ENCODE data around the gene MCTP1.

Gene MCTP1

DNA sequence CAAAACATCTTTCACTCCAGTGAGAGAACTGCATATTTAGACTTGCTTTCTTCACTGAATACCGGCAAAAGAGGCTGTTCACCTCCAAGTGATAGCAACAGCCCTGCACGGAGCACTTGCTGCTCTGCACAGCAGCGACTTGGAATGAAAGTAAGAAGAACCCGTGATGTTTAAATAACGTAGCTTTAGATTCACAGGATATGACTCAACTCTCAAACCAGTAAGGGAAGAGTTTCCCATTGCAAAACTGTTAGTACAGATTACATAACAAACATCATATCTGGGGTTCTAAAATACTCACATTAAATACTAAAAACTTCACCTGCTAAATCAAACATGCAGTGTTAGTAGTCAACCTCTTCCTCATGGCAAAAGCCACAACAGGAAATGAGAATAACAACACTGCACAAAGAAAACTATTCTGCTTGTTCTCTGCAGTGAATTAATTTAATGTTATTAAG, 203.4 kb downstream of the MCTP1 start:
- H3K9me3 ChIP-seq (ENCODE audit: control insufficient read depth, insufficient read depth, low read length) = no peaks in the 10 kb centered on the region
- no peaks in the 10 kb centered on the region; the same call in 1 of the 2 replicates for H3K4me1 ChIP-seq (ENCODE audit: control insufficient read depth, insufficient read depth, low read length)
- no peak overlapping the region for H3K27ac ChIP-seq (ENCODE audit: low read length)
- H3K4me3 ChIP-seq (ENCODE audit: low read length) = no peak overlapping the region
- WGBS (ENCODE audit: insufficient coverage, insufficient read length) = no CpG with 5 or more reads among the region's 5 CpGs
- H3K27me3 ChIP-seq (ENCODE audit: control insufficient read depth, insufficient read depth, low read length) = no peaks in the 10 kb centered on the region
- H3K36me3 ChIP-seq (ENCODE audit: control insufficient read depth, insufficient read depth, low read length) = no peaks in the 10 kb centered on the region
- no peak for DNase-seq (ENCODE audit: low read depth, low spot score)

DNA sequence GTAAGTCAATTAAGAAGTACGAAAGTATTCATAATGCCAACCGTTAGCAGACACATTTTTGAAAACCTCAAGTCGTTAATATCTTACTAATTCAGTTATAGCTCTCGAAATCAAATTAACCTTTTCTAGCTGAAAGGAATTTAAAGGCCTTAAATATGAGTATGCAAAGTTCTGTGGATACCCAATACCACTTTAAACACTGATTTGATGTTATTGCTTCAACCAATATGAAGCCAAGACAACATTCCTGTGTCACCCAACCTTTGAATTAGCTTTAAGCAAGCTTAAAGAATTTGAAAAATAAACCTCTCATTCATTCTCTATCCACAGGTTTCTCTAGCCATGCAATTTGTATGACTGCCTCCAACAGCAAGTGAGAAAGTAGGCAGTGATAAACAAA, 204.5 kb downstream of the MCTP1 start:
- no peaks in the 10 kb centered on the region for H3K9me3 ChIP-seq (ENCODE audit: control insufficient read depth, insufficient read depth, low read length)
- H3K36me3 ChIP-seq (ENCODE audit: control insufficient read depth, insufficient read depth, low read length) = no peaks in the 10 kb centered on the region
- no peak overlapping the region for H3K4me3 ChIP-seq (ENCODE audit: low read length)
- no peaks in the 10 kb centered on the region; the same call in 1 of the 2 replicates for H3K4me1 ChIP-seq (ENCODE audit: control insufficient read depth, insufficient read depth, low read length)
- no peak for DNase-seq (ENCODE audit: low read depth, low spot score)
- H3K27ac ChIP-seq (ENCODE audit: low read length) = no peak overlapping the region
- no CpG with 5 or more reads among the region's 4 CpGs for WGBS (ENCODE audit: insufficient coverage, insufficient read length)
- H3K27me3 ChIP-seq (ENCODE audit: control insufficient read depth, insufficient read depth, low read length) = no peaks in the 10 kb centered on the region

DNA sequence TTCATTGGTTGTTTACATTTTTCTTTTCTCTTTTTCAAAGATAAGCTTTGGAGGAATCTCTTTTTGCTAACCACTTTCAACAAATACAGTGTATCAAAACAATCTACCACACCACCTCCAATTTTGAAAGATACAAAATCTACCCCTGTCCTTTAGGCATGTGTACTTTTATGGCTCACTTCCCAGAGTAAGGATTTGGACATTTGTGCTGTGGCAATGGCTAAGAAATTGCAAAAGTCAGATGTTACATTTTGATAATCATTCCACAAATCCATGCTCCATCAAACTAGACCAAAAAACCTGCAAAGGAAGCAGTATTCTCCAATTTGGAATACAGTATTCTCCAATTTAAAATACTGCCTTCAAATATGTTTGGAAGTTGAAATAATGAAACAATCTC, 204.9 kb downstream of the MCTP1 start:
- H3K9me3 ChIP-seq (ENCODE audit: control insufficient read depth, insufficient read depth, low read length) = no peaks in the 10 kb centered on the region
- H3K27ac ChIP-seq (ENCODE audit: low read length) = no peak overlapping the region
- H3K36me3 ChIP-seq (ENCODE audit: control insufficient read depth, insufficient read depth, low read length) = no peaks in the 10 kb centered on the region
- no peaks in the 10 kb centered on the region; the same call in 1 of the 2 replicates for H3K4me1 ChIP-seq (ENCODE audit: control insufficient read depth, insufficient read depth, low read length)
- no peak for DNase-seq (ENCODE audit: low read depth, low spot score)
- H3K4me3 ChIP-seq (ENCODE audit: low read length) = no peak overlapping the region
- H3K27me3 ChIP-seq (ENCODE audit: control insufficient read depth, insufficient read depth, low read length) = no peaks in the 10 kb centered on the region

DNA sequence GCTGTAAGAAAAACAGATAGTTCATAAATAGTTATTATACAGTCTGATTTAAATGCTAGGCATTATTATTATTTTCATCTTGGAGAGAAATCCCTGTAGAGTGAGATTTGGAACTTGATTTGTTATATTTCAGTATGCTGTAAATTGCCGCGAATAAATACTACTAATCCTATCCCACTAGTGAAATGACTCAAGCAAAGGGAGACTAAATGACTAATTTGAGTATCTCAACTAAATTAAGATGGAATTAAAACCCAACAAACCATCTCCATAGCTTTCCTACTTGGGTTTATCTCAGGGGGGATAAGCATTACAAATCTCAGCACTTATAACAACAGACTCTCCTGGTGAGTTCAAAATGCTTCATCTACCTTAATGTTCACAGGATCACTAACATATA, 206.0 kb downstream of the MCTP1 start:
- no peaks in the 10 kb centered on the region for H3K9me3 ChIP-seq (ENCODE audit: control insufficient read depth, insufficient read depth, low read length)
- no peaks in the 10 kb centered on the region; the same call in 1 of the 2 replicates for H3K4me1 ChIP-seq (ENCODE audit: control insufficient read depth, insufficient read depth, low read length)
- WGBS (ENCODE audit: insufficient coverage, insufficient read length) = no CpG with 5 or more reads among the region's 2 CpGs
- no peaks in the 10 kb centered on the region for H3K36me3 ChIP-seq (ENCODE audit: control insufficient read depth, insufficient read depth, low read length)
- no peak for DNase-seq (ENCODE audit: low read depth, low spot score)
- no peaks in the 10 kb centered on the region for H3K27me3 ChIP-seq (ENCODE audit: control insufficient read depth, insufficient read depth, low read length)
- no peak overlapping the region for H3K27ac ChIP-seq (ENCODE audit: low read length)
- no peak overlapping the region for H3K4me3 ChIP-seq (ENCODE audit: low read length)

DNA sequence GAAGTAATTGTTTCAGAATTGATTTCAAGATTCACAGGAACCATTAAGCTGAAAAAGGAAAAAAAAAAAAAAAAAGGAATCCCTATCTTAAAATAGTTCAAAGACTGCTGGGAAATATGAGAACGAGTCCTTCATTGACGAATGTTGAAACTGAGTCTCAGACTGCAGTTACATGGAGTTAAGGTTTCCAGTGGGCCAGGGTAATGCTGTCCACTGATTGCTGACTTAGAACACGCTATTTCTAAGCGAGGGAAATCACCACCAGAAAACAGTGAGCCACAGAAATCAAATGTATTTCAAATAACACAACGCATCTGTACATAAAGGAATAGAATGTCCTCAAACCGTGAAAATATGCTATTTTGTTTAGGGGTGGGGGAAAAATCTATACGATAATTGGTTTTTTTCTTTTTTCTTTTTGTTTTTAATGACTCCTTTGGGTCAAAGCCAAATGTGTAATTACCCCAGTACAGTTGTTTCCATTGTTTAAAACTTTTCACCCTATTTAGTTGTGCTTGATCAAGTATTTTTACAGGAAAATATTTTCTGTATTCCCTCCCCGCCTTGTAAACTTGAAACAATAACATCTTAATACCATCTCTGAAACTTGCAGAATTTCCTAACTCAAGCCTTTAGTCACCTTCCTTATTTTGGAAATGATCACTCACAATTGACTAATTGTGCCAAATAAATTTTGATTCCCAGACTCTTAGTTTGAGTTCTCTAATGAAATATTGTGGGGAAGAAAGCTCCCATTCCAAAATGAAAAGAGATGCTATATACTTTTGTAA, 208.3 kb downstream of the MCTP1 start:
- H3K27ac ChIP-seq (ENCODE audit: low read length) = no peak overlapping the region
- WGBS (ENCODE audit: insufficient coverage, insufficient read length) = no CpG with 5 or more reads among the region's 8 CpGs
- H3K9me3 ChIP-seq (ENCODE audit: control insufficient read depth, insufficient read depth, low read length) = no peaks in the 10 kb centered on the region
- H3K4me3 ChIP-seq (ENCODE audit: low read length) = no peak overlapping the region
- H3K36me3 ChIP-seq (ENCODE audit: control insufficient read depth, insufficient read depth, low read length) = no peaks in the 10 kb centered on the region
- H3K27me3 ChIP-seq (ENCODE audit: control insufficient read depth, insufficient read depth, low read length) = no peaks in the 10 kb centered on the region
- DNase-seq (ENCODE audit: low read depth, low spot score) = no peak
- no peaks in the 10 kb centered on the region for H3K4me1 ChIP-seq (ENCODE audit: control insufficient read depth, insufficient read depth, low read length)

DNA sequence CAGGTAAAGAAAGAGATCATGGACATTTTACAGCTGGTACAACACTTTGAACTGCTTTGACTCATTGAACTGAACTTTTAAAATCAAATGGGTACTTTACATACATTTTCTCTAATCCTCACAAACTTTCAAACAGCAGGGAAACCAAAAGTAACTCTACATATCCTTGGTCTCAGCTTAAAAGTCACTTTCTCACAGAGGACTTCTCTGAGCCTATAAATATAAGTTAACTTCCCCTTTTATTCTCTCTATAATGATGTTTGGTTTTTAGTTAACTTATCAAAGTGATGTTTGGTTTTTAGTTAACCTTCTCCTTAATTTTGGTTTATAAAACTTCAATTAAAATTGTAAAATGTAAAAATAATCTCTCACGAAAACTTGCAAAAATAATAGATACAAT, 209.8 kb downstream of the MCTP1 start:
- no peaks in the 10 kb centered on the region for H3K27me3 ChIP-seq (ENCODE audit: control insufficient read depth, insufficient read depth, low read length)
- no peaks in the 10 kb centered on the region for H3K4me1 ChIP-seq (ENCODE audit: control insufficient read depth, insufficient read depth, low read length)
- H3K9me3 ChIP-seq (ENCODE audit: control insufficient read depth, insufficient read depth, low read length) = no peaks in the 10 kb centered on the region
- no peaks in the 10 kb centered on the region for H3K36me3 ChIP-seq (ENCODE audit: control insufficient read depth, insufficient read depth, low read length)
- no peak for DNase-seq (ENCODE audit: low read depth, low spot score)
- H3K27ac ChIP-seq (ENCODE audit: low read length) = no peak overlapping the region
- no peak overlapping the region for H3K4me3 ChIP-seq (ENCODE audit: low read length)
- no CpG with 5 or more reads among the region's 1 CpG for WGBS (ENCODE audit: insufficient coverage, insufficient read length)

GRCh38 chr5:95072281-95072680, 212.6 kb downstream of the MCTP1 start:
- H3K4me3 ChIP-seq (ENCODE audit: low read length) = no peak overlapping the region
- H3K27me3 ChIP-seq (ENCODE audit: control insufficient read depth, insufficient read depth, low read length) = no peaks in the 10 kb centered on the region
- no peak overlapping the region for H3K27ac ChIP-seq (ENCODE audit: low read length)
- no peaks in the 10 kb centered on the region for H3K4me1 ChIP-seq (ENCODE audit: control insufficient read depth, insufficient read depth, low read length)
- H3K9me3 ChIP-seq (ENCODE audit: control insufficient read depth, insufficient read depth, low read length) = no peaks in the 10 kb centered on the region
- DNase-seq (ENCODE audit: low read depth, low spot score) = no peak
- H3K36me3 ChIP-seq (ENCODE audit: control insufficient read depth, insufficient read depth, low read length) = no peaks in the 10 kb centered on the region

- DNase-seq (ENCODE audit: low read depth, low spot score) = no peak
- Histone ChIP-seq H3K4me3 (ENCODE audit: low read length) (no peak overlapping the region), H3K27ac (ENCODE audit: low read length) (no peak overlapping the region), H3K4me1 (ENCODE audit: control insufficient read depth, insufficient read depth, low read length) (no peaks in the 10 kb centered on the region), H3K27me3 (ENCODE audit: control insufficient read depth, insufficient read depth, low read length) (no peaks in the 10 kb centered on the region), H3K9me3 (ENCODE audit: control insufficient read depth, insufficient read depth, low read length) (no peaks in the 10 kb centered on the region), H3K36me3 (ENCODE audit: control insufficient read depth, insufficient read depth, low read length) (no peaks in the 10 kb centered on the region)
- no CpG with 5 or more reads among the region's 5 CpGs for WGBS (ENCODE audit: insufficient coverage, insufficient read length)
These were observed 214.0 kb downstream of the MCTP1 start for GRCh38 chr5:95070866-95071265.

DNA sequence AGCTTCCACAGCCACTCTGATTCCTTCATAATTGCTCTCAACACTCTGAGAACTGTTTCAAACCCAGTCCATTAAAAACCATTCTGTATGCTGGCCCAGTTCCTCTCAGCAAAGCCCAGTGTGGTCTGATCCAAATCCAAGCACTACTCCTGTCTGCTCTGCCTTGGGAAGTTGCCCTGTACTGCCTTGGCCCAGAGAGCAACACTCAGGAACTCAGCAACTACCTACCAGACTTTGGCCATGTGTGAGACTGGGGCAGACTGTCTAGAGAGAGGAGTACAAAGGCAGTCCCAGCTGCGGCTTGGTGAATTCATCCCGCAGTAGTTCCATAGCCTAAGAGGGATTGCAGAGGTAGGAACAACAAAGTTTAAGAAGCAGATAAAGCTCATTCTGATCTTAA, 214.4 kb downstream of the MCTP1 start:
- Histone ChIP-seq H3K4me1 (ENCODE audit: control insufficient read depth, insufficient read depth, low read length) (no peaks in the 10 kb centered on the region), H3K4me3 (ENCODE audit: low read length) (no peak overlapping the region), H3K36me3 (ENCODE audit: control insufficient read depth, insufficient read depth, low read length) (no peaks in the 10 kb centered on the region), H3K9me3 (ENCODE audit: control insufficient read depth, insufficient read depth, low read length) (no peaks in the 10 kb centered on the region), H3K27me3 (ENCODE audit: control insufficient read depth, insufficient read depth, low read length) (no peaks in the 10 kb centered on the region), H3K27ac (ENCODE audit: low read length) (no peak overlapping the region)
- no CpG with 5 or more reads among the region's 2 CpGs for WGBS (ENCODE audit: insufficient coverage, insufficient read length)
- DNase-seq (ENCODE audit: low read depth, low spot score) = no peak

- WGBS (ENCODE audit: insufficient coverage, insufficient read length) = no CpG with 5 or more reads among the region's 5 CpGs
These were observed 214.9 kb downstream of the MCTP1 start for GRCh38 chr5:95069948-95070347.

GRCh38 chr5:95069021-95069420, 215.9 kb downstream of the MCTP1 start:
- Histone ChIP-seq H3K4me3 (ENCODE audit: low read length) (no peak overlapping the region), H3K36me3 (ENCODE audit: control insufficient read depth, insufficient read depth, low read length) (no peaks in the 10 kb centered on the region), H3K9me3 (ENCODE audit: control insufficient read depth, insufficient read depth, low read length) (no peaks in the 10 kb centered on the region), H3K27ac (ENCODE audit: low read length) (no peak overlapping the region), H3K4me1 (ENCODE audit: control insufficient read depth, insufficient read depth, low read length) (no peaks in the 10 kb centered on the region), H3K27me3 (ENCODE audit: control insufficient read depth, insufficient read depth, low read length) (no peaks in the 10 kb centered on the region)
- DNase-seq (ENCODE audit: low read depth, low spot score) = no peak
- WGBS (ENCODE audit: insufficient coverage, insufficient read length) = no CpG with 5 or more reads among the region's 2 CpGs

More at GRCh38 chr5:95069948-95070347, 214.9 kb downstream of the MCTP1 start:
- no peaks in the 10 kb centered on the region for H3K27me3 ChIP-seq (ENCODE audit: control insufficient read depth, insufficient read depth, low read length)
- no peaks in the 10 kb centered on the region for H3K4me1 ChIP-seq (ENCODE audit: control insufficient read depth, insufficient read depth, low read length)
- H3K4me3 ChIP-seq (ENCODE audit: low read length) = no peak overlapping the region
- H3K27ac ChIP-seq (ENCODE audit: low read length) = no peak overlapping the region
- no peaks in the 10 kb centered on the region for H3K9me3 ChIP-seq (ENCODE audit: control insufficient read depth, insufficient read depth, low read length)
- no peak for DNase-seq (ENCODE audit: low read depth, low spot score)
- no peaks in the 10 kb centered on the region for H3K36me3 ChIP-seq (ENCODE audit: control insufficient read depth, insufficient read depth, low read length)
